ENCODE data around the gene PCNX2.
"Not testable (repeated sequence)": the region's sequence is repeated elsewhere in the genome, so short reads cannot be mapped to it uniquely, and the experiment has no call there.

PCNX2 gene

DNA sequence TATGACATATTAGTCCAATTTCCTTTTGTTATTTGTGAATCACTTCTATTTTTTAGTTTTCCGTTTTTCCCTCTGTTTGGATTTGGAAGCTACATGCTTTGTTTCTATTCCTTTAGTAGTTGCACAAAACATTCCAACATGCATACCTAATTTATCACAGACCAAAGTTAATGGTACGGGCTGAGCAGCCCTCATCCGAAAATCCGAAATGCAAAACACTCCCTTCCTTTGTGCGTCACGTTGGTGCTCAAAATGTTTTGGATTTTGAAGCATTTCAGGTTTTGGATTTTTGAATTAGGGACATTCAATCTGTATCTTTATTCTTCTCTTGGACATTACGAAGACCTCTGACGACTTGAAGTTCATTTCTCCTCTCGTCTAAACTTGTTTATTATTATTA, 124.8 kb downstream of the PCNX2 start:
- no peak for DNase-seq

- DNase-seq: no peak
Observed at GRCh38 chr1:233168384-233168783, 127.1 kb downstream of the PCNX2 start.

DNA sequence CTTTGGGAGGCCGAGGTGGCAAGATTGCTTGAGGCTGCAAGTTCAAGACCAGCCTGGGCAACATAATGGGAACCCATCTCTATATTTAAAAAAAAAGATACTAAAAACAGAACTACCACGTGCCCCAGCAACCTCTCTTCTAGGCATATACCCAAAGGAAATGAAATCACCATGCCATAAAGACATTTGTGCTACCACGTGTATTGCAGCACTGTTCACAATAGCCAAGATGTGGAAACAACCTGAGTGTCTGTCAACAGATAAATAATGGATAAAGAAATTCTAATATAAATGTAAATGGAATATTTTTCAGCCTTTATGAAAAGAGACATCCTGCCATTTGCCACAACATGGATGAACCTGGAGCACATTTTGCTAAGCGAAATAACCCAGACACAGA, 128.6 kb downstream of the PCNX2 start:
- DNase-seq: no peak

DNA sequence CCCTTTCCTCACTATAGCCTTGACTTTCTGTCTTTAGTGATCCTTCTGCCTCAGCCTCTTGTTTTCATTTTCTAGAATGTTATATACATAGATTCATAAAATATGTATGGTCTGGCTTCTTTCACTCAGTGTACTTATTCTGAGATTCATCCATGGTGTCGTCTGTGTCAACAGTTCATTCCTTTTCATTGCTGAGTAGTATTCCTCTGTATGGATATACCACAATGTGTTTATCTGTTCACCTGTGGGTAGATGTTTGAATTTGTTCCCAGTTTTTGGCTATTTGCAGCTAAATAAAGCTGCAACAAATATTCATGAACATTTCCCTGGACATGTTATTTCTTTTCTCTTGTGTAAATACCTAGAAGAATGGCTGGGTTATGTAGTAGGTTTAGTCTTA, 131.8 kb downstream of the PCNX2 start:
- no peak for DNase-seq

DNA sequence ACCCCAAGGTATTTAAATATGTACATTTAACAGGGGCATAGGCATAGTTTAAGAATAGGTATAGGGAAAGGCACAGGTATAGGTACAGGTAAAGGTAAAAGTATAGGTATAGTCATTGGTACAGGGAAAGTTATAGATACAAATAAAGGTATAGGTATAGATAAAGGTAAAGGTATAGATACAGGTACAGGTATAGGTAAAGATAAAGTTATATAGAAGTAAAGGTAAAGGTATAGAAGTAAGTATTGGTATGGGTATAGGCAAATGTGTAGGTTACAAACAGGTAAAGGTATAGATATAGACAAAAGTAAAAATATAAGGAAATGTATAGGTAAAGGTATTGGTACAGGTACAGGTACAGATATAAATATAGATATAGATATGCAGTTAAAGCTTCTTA, 137.2 kb downstream of the PCNX2 start:
- DNase-seq: no peak

DNA sequence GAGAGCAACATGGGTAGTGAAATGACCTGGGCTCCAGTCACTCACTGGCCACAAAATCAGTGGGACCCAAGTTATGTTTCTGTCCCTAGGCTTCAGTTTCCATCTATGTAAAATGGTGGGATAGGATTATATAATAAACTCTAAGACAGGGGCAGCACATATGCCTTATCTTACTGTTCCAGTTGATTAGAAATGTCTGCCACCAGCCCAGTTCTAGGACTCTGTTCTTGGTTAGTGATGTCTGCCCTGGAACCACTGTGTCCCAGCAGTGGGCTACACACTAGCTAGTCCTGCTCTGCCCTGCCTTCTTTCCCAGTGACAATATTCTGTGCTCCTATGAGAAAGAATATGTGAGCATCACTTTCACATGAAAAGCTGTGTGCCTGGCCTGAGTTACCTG, 138.3 kb downstream of the PCNX2 start:
- no peak for DNase-seq

- DNase-seq: no peak
Observed at GRCh38 chr1:233151861-233152260, 143.7 kb downstream of the PCNX2 start.

GRCh38 chr1:233144434-233144833, 151.1 kb downstream of the PCNX2 start:
- DNase-seq: no peak

DNA sequence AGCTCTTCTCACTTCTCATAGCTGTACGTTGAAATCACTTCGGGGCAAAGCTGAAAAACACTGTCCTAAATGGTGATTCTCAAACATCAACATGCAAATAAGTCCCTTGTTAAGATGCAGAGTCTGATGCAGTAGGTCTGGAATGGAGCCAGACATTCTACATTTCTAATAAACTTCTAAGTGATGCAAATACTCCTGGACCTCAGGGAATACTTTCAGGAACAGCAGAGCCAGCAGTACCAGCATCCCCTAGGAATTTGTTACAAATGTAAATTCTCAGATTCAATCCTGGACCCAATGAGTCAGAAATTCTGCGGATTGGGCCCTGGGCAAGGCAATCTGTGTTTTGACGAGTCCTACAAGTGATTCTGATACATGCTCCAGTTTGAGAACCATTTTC, 152.3 kb downstream of the PCNX2 start:
- DNase-seq: no peak

GRCh38 chr1:233140974-233141373, 154.6 kb downstream of the PCNX2 start:
- DNase-seq: no peak

DNA sequence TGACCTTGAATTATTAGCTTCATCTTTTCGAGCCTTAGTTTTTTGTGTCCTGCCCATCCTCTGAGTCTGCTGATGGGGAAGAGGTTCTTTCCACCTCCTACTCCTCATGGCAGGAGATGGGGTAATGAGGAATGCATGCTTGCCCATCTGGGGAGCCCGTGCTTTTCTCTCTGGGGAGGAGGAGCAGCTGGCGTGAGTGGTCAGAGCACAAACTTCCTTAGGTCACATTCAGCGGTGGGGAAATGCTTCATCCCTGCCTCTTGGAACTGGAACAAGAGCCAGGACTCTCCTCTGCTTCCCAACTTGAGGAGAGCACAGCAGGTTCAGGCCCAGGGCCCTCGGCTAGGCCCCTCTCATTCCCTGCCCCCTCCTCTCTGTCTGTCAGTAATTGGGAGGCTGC, 155.0 kb downstream of the PCNX2 start:
- no peak for DNase-seq

- DNase-seq: no peak
Observed at GRCh38 chr1:233138788-233139585, 156.5 kb downstream of the PCNX2 start.

- no peak for DNase-seq
Observed at GRCh38 chr1:233135833-233136232, 159.7 kb downstream of the PCNX2 start.

- DNase-seq: no peak
Observed at GRCh38 chr1:233132445-233132844, 163.1 kb downstream of the PCNX2 start.

- DNase-seq: not testable (repeated sequence)
Observed at GRCh38 chr1:233129031-233129430, 166.5 kb downstream of the PCNX2 start.

DNA sequence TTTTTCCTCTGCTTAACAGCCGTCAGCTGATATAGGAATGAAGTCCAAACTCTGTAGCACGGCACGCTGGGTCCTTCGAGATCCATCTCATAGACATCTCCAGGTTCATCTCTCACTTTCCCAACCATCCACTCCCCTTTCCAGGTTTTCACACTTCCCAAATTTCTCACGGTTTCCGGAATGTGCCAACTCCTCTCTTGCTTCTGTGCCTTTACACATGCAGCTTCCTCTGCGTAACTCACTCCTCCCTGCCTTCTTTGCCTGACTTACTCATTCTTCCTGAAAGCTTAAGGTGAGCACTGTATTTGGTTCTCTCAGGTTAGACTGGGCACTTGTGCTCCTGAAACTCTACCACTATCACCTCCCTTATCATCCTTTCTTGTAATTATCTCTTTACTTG, 168.4 kb downstream of the PCNX2 start:
- DNase-seq: no peak

DNA sequence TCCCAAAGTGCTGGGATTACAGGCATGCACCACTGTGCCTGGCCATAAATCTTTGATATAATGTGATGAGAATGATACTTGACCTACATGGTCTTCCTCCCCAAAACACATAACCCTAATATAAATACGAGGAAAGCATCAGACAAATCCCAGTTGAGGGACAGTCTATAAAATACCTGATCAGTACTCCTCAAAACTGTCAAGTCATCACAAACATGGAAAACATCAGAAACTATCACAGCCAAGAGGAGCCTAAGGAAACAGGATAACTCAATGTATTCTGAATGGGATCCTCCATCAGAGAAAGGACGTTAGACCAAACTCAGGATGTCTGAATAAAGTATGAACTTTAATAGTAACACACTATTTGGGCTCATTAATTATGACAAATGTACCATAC, 172.7 kb downstream of the PCNX2 start:
- DNase-seq: no peak

GRCh38 chr1:233121947-233122559, 173.5 kb downstream of the PCNX2 start:
- DNase-seq: no peak

DNA sequence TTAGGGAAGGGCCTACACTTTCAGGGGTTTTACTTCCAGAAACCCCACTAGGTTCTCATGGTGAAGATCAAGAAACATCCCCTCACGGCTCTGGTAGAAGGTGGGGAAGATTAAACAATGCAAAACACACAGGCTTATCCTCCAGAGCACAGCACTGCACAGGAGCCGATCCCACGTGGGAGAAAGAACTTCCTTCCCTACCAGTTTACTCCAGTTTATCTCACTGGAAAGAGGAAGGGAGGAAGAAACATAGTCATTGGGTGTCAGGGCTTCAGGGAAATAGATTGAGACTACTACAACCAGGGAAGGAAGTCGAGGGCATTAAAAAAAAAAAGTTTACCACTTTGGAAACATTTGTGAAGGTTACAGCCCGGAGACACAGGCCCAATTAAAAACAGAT, 180.7 kb downstream of the PCNX2 start:
- no peak for DNase-seq

DNA sequence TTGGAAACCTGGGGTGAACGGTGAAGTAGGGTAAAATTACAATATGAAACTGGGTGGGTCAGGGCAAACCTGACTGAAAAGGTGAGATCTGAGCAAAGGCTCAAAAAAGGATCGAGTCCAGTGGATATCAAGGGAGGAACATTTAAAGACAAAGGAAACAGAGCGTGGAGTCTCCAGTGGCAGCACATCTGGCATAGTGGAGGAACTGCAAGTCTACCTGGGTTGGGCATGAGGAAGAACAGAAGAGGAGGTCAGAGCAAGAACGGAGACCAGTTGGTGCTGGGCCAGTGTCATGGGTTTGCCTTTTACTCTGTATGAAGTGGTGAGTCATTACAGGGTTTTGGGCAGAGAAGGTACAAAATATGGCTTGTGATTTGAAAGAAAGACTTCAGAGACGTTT, 181.4 kb downstream of the PCNX2 start:
- no peak for DNase-seq

- DNase-seq: peak in 24 of 51 donors; percentile 3 to 58 (median 19)
Observed at GRCh38 chr1:233113009-233113879, 182.3 kb downstream of the PCNX2 start.

Data from hypothalamus (tissue), 51 donors.